HS-5 (cell line): ENCODE results near the gene TBC1D3E.
"Not testable (repeated sequence)": the region's sequence is repeated elsewhere in the genome, so short reads cannot be mapped to it uniquely, and the experiment has no call there.

Experiments
- DNase-seq: peaks from one replicate; pipeline ENCODE4 v3.0.0-alpha.2; 2012; ENCODE audit warnings: low read depth

The TBC1D3E gene

DNA sequence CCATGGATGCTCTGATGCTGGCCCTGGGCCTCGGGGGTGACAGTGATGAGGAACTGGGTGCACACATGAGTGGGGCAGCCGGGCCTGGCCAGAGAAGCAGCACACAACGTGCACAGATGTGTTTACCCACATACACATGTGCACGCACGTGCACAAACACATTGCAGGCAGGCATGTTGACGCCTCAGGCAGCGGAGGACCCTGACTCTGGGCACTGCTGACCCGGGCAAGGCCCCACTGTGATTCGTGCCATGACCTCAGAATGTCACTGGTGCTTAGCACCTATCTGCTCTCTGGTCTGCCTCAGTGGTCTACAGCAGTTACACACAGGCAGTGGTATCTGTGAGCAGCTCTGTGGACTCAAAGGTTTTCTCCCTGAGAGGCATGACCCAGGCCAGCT is at the start of gene TBC1D3E:
TSS of gene TBC1D3E (plus strand) at position 301 of the 400 bp plus-strand sequence. CDS start 1,545 bp downstream, outside the sequence.
- DNase-seq = not testable (repeated sequence)

DNA sequence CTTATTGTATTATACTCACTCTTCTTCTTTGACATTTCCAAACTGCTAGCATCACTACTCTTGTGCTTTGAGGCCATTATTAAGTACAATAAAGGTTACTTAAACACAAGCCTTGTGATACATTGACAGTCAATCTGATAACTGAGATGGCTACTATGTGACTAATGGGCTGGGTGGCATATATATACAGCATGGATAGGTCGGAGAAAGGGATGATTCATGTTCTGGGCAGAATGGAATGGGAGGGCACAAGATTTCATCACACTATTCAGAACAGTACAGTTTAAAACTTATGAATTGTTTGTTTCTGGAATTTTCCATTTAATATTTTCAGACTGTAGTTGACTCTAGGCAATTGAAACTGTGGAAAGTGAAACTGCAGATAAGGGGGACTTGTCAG is 40.4 kb upstream of the TBC1D3E start:
- not testable (repeated sequence) for DNase-seq

DNA sequence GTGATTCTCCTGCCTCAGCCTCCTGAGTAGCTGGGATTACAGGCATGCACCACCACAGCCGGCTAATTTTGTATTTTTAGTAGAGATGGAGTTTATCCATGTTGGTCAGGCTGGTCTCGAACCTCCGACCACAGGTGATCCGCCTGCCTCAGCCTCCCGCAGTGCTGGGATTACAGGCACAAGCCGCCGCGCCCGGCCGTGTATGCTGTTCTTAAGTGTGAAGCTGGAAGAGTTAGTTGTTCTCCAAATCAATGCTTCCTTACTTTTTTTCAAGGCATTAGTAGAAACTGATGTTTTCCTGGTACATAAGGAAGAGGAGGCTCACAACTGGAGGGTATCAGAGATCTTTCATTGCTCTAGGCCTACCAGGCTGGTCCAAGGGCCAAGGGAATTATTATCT is 39.6 kb upstream of the TBC1D3E start:
- not testable (repeated sequence) for DNase-seq

DNA sequence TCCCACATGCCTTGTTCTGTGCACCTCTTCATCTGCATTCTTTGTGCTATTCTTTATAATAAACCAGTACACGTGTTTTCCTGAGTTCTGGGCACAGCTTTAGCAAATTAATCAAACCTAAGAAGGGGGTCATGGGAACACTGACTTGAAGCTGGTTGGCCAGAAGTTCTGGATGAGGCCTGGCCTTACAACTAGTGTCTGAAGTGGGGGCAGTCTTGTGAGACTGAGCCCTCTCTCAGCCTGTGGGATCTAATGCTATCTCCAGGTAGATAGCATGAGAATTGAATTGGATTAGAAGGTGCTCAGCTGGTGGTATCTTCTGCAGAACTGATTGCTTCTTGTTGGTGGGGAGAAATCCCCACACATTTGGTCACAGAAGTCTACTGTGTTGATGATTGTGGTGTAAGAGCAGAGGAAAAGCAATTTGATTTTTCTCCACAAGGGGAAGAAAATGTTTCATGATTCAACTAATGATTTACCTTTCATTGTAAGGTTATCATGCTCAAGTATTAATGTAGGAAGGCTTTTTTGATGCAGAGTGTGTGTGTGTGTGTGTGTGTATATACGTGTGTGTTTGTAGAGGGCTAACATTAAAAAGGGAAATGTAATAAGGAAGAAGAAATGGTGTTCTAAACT is 33.6 kb upstream of the TBC1D3E start:
- not testable (repeated sequence) for DNase-seq

DNA sequence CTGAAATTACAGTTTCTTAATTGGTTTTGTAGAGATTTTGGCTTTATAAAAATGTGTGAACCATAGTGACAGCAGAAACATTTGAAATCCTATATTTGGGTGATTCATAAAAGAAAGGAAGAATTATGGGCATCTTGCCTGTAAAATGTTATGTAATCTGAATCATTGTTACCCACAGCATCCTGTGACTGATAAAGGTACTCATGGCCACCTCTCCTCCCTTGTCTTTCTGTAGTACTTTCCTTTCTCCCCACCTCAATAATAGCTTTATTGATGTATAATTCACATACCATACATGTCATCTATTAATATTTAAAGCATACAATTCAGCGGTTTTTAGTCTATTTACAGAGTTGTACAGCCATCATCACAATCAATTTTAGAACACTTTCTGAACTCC is 28.5 kb upstream of the TBC1D3E start:
- DNase-seq = not testable (repeated sequence)

DNA sequence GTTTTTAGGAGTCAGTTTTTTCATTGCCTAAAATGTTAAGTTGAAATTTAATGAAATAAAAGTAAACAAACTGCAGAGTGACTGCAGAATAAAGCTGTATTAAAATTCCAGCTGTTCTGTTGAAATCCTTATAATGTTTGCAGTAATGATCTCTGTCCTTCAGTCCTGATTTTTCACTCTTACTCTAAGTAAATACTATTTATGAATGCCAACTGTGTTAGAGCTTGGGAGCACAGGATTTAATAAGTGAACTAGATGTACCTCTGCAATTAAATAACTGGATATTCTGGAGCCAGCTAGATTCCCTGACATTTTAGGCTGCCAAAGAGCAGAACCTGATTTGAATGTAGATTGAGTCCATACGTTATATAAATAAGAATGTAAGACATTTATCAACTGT is 7.9 kb upstream of the TBC1D3E start:
- DNase-seq = not testable (repeated sequence)

DNA sequence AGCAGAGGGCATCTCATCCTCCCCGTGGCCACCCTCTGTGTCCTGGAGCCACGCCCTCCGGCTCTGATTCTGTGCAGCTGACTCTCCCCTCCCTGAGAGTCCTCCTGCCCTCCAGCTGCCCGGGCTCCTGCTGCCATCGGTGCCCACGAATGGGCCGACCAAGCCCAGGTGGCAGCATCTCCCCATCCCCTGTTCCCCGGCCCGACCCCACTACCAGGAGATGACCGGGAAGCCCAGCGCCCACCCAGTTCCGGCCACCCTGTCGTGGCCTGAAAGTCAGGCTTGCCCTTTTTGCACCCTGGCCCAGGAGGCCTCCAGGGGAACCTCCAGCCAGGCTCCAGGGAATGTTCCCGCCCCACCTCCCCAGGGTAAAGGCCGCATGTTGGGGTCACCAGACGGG is 7.1 kb downstream of the TBC1D3E start:
- DNase-seq = not testable (repeated sequence)
